ENCODE data around the gene ETHE1. TPM values are rescaled to one million over a fixed set of nuclear protein-coding genes. Genes with fewer than 3 reads are reported as not detected.

Gene ETHE1
- total RNA-seq, 2 experiments from 2014 or later, result 1.7 to 6.4 TPM

- H3K27ac ChIP-seq (ENCODE audit: low read depth, low read length, poor library complexity, severe bottlenecking), result no peak overlapping the region
- ChIA-PET POLR2A (no interaction called here), CTCF (ENCODE audit: unreplicated experiment) (no interaction called here)
- TF ChIP-seq CTCF (conservative IDR thresholded peaks at IDR 0.05; ENCODE audit: low read length) (no peak), EZH2phosphoT487 (IDR thresholded peaks at IDR 0.05; ENCODE audit: borderline replicate concordance, low read depth, low read length) (no peak)
- intact Hi-C loops (cut with micrococcal nuclease; ENCODE audit: unreplicated experiment), result no loop called here
- H3K9me3 ChIP-seq (ENCODE audit: low read length), result no peaks in the 10 kb centered on the region
- no peaks in the 10 kb centered on the region for H4K20me1 ChIP-seq (ENCODE audit: insufficient read depth, low read length)
- no peaks in the 10 kb centered on the region for H3K79me2 ChIP-seq (ENCODE audit: insufficient read depth, low read depth, low read length)
- no peak overlapping the region for H2AFZ ChIP-seq (ENCODE audit: low read length)
- no peak overlapping the region for H3K4me3 ChIP-seq (ENCODE audit: low read depth, low read length, poor library complexity, severe bottlenecking)
- no peak for DNase-seq (ENCODE audit: low spot score)
- peaks cover 63% of the 10 kb centered on the region for H3K36me3 ChIP-seq (ENCODE audit: insufficient read depth, low read length)
- no TSS peak for BruUV-seq (replicated peaks)
- no peaks in the 10 kb centered on the region for H3K9me2 ChIP-seq (ENCODE audit: insufficient read depth, low read length)
- no peaks in the 10 kb centered on the region for H3K4me1 ChIP-seq (ENCODE audit: insufficient read depth, low read length, poor library complexity, severe bottlenecking)
- no peak overlapping the region for H3K4me2 ChIP-seq (ENCODE audit: low read length)
Observed at GRCh38 chr19:43541920-43542650, 15.1 kb upstream of the ETHE1 start.

GRCh38 chr19:43540381-43540780 lies 13.4 kb upstream of the ETHE1 start:
- ChIA-PET CTCF (ENCODE audit: unreplicated experiment) (no interaction called here), POLR2A (no interaction called here)
- intact Hi-C loops (cut with micrococcal nuclease; ENCODE audit: unreplicated experiment), result no loop called here
- Histone ChIP-seq H3K9me2 (ENCODE audit: insufficient read depth, low read length) (no peaks in the 10 kb centered on the region), H3K79me2 (ENCODE audit: insufficient read depth, low read depth, low read length) (no peaks in the 10 kb centered on the region), H3K4me3 (ENCODE audit: low read depth, low read length, poor library complexity, severe bottlenecking) (no peak overlapping the region), H3K9me3 (ENCODE audit: low read length) (no peaks in the 10 kb centered on the region), H3K36me3 (ENCODE audit: insufficient read depth, low read length) (peaks cover 63% of the 10 kb centered on the region), H2AFZ (ENCODE audit: low read length) (no peak overlapping the region), H3K4me2 (ENCODE audit: low read length) (no peak overlapping the region), H4K20me1 (ENCODE audit: insufficient read depth, low read length) (no peaks in the 10 kb centered on the region), H3K4me1 (ENCODE audit: insufficient read depth, low read length, poor library complexity, severe bottlenecking) (no peaks in the 10 kb centered on the region), H3K27ac (ENCODE audit: low read depth, low read length, poor library complexity, severe bottlenecking) (no peak overlapping the region)
- DNase-seq (ENCODE audit: low spot score), result no peak
- no peak for TF ChIP-seq EZH2phosphoT487 (IDR thresholded peaks at IDR 0.05; ENCODE audit: borderline replicate concordance, low read depth, low read length)
- no peak for TF ChIP-seq CTCF (conservative IDR thresholded peaks at IDR 0.05; ENCODE audit: low read length)
- BruUV-seq (replicated peaks), result no TSS peak

GRCh38 chr19:43538922-43539321 lies 11.9 kb upstream of the ETHE1 start:
- CTCF ChIA-PET (ENCODE audit: unreplicated experiment), result no interaction called here
- no TSS peak for BruUV-seq (replicated peaks)
- no peaks in the 10 kb centered on the region for H4K20me1 ChIP-seq (ENCODE audit: insufficient read depth, low read length)
- H3K4me2 ChIP-seq (ENCODE audit: low read length), result no peak overlapping the region
- no peak overlapping the region for H3K4me3 ChIP-seq (ENCODE audit: low read depth, low read length, poor library complexity, severe bottlenecking)
- H3K79me2 ChIP-seq (ENCODE audit: insufficient read depth, low read depth, low read length), result no peaks in the 10 kb centered on the region
- intact Hi-C loops (cut with micrococcal nuclease; ENCODE audit: unreplicated experiment), result loop anchor here (10.0 kb wide), 1 partner anchor 56 kb away; the partner anchor contains the start of genes IRGQ and ZNF576
- no peak overlapping the region for H3K27ac ChIP-seq (ENCODE audit: low read depth, low read length, poor library complexity, severe bottlenecking)
- H3K4me1 ChIP-seq (ENCODE audit: insufficient read depth, low read length, poor library complexity, severe bottlenecking), result peaks cover 2% of the 10 kb centered on the region
- POLR2A ChIA-PET, result no interaction called here
- H3K9me2 ChIP-seq (ENCODE audit: insufficient read depth, low read length), result no peaks in the 10 kb centered on the region
- no peak overlapping the region for H2AFZ ChIP-seq (ENCODE audit: low read length)
- no peak for TF ChIP-seq EZH2phosphoT487 (IDR thresholded peaks at IDR 0.05; ENCODE audit: borderline replicate concordance, low read depth, low read length)
- TF ChIP-seq CTCF (conservative IDR thresholded peaks at IDR 0.05; ENCODE audit: low read length), result no peak
- no peaks in the 10 kb centered on the region for H3K9me3 ChIP-seq (ENCODE audit: low read length)
- no peak for DNase-seq (ENCODE audit: low spot score)
- H3K36me3 ChIP-seq (ENCODE audit: insufficient read depth, low read length), result peaks cover 59% of the 10 kb centered on the region

Data from OCI-LY7 (cell line).